Activated T-helper 1 cell treated with anti-CD3 and anti-CD28 coated beads, Interleukin-12 subunit alpha, Interleukin-12 subunit beta, Interleukin-2, Interleukin-4 antibody, amounts not matched to agents 30 ng/mL and 10 ng/mL and 1 ng/mL, durations not matched to agents 14 hours and 24 hours and 36 hours (primary cell): ENCODE measurements around the gene RPL6. TPM values are rescaled to one million over a fixed set of nuclear protein-coding genes. Genes with fewer than 3 reads are reported as not detected.
"Not testable (repeated sequence)": the region's sequence is repeated elsewhere in the genome, so short reads cannot be mapped to it uniquely, and the experiment has no call there.

Source experiments
- DNase-seq: peaks from one replicate; pipeline ENCODE4 v3.0.0; 2021; ENCODE audit warnings: low spot score
- H3K27ac Mint-ChIP-seq: one replicate; pipeline ENCODE4 v1.8.0; 2021; ENCODE audit warnings: mild to moderate bottlenecking, mixed read lengths
- H3K27me3 Mint-ChIP-seq: one replicate; pipeline ENCODE4 v1.8.0; 2022; ENCODE audit warnings: mild to moderate bottlenecking, moderate library complexity, mixed read lengths; ENCODE audit not compliant: insufficient read depth
- H3K36me3 Mint-ChIP-seq: one replicate; pipeline ENCODE4 v1.8.0; 2021; ENCODE audit warnings: low read depth, mixed read lengths
- H3K4me1 Mint-ChIP-seq: one replicate; pipeline ENCODE4 v1.8.0; 2021; ENCODE audit warnings: low read depth, mixed read lengths
- H3K4me3 Mint-ChIP-seq: one replicate; pipeline ENCODE4 v1.8.0; 2021; ENCODE audit warnings: mild to moderate bottlenecking, moderate library complexity, mixed read lengths
- H3K9me3 Mint-ChIP-seq: one replicate; pipeline ENCODE4 v1.8.0; 2021; ENCODE audit warnings: mixed read lengths
- intact Hi-C: fragments of 100-400 bp; cut with micrococcal nuclease; formaldehyde crosslinking; loops from one replicate; pipeline ENCODE4 v1.15.1; 2024
- total RNA-seq: library from RNA; stranded (reverse); gene quantifications from 2 replicates; pipeline ENCODE4 v1.2.3, GENCODE V29; 2022

The RPL6 gene
- total RNA-seq, 1 donor from 2014 or later: 1,698 TPM

DNA sequence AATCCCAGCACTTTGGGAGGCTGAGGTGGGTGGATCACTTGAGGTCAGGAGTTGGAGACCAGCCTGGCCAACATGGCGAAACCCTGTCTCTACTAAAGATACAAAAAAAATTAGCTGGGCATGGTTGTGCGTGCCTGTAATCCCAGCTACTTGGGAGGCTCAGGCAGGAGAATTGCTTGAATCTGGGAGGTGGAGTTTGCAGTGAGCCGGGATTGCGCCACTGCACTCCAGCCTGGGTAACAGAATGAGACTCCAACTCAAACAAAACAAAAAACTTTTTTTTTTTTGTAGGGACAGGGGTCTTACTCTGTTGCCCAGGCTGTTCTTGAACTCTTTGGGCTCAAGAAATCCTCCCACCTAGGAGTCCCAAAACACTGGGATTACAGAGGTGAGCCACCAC is 6.1 kb upstream of the RPL6 start:
- H3K4me3 Mint-ChIP-seq, H3K36me3 Mint-ChIP-seq, H3K27ac Mint-ChIP-seq, H3K9me3 Mint-ChIP-seq, DNase-seq, H3K27me3 Mint-ChIP-seq: not testable (repeated sequence)
- intact Hi-C loops: loop anchor here (10.0 kb wide), 1 partner anchor 731 kb away; the partner anchor contains the start of genes ACAD10 and BRAP
- H3K4me1 Mint-ChIP-seq: peaks cover 29% of the 10 kb centered on the region

DNA sequence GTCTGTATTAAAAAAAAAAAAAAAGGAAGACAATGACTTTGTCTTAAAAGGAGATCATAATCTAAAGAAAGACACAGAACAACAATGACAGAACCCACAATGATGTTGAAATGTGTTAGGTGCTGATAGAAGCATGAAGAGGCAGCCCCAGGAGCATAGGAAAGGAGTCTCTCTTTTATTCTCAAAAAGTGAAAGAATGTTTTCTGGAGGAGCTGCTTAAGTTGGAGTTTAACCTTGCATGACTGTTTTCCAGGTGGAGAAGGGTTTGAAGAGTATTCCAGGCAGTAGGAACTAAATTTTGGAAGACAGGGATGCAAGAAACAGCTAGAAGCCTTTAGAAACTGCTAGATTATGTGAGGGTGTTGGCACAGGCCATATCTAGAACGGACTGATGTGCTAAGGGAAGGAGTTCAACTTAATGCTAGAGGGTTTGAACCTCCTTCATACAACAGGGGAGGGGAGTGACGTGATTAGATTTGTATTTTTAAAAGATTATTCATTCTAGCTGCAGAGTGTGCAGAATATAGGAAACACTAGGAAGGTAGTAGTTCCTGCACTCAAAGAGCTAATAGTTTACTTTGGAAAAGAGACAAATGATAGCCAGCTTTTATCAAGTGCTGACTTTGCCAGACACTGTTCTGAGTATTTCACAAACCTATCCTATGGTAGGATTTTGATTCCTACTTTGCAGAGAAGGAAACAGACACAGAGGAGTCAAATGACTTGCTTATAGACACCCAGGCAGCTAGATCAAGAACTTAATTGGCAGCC is 4.6 kb upstream of the RPL6 start:
- Mint-ChIP-seq H3K36me3 (peaks cover 7% of the 10 kb centered on the region), H3K9me3 (no peaks in the 10 kb centered on the region), H3K4me1 (peaks cover 18% of the 10 kb centered on the region), H3K27ac (no peak overlapping the region), H3K4me3 (no peak overlapping the region), H3K27me3 (peaks cover 2% of the 10 kb centered on the region)
- DNase-seq: no peak
- intact Hi-C loops: loop anchor here (10.0 kb wide), 1 partner anchor 729 kb away; the partner anchor contains the start of genes ACAD10 and BRAP

DNA sequence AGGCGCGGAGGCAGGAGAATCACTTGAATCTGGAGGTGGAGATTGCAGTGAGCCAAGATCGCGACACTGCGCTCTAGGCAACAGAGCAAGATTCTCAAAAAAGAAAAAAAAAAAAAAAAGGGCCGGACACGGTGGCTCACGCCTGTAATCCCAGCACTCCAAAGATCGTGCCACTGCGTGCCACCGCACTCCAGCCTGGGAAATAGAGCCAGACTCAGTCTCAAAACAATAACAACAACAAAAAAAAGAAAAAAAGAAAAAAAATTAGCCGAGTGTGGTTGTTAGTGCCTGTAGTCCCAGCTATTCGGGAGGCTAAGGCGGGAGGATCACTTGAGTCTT is 470 bp upstream of the RPL6 start:
- Mint-ChIP-seq H3K27me3 (peaks cover under 1% of the 10 kb centered on the region), H3K36me3 (peaks cover 41% of the 10 kb centered on the region), H3K4me3 (peak overlapping the region; percentile 100), H3K9me3 (no peaks in the 10 kb centered on the region), H3K4me1 (peaks cover 33% of the 10 kb centered on the region), H3K27ac (peak overlapping the region; percentile 100)
- DNase-seq: no peak
- intact Hi-C loops: loop anchor here (1.0 to 10.0 kb wide), 9 partner anchors 9 to 725 kb away; partner anchors contain the start of genes ACAD10, BRAP, ERP29 and HECTD4

DNA sequence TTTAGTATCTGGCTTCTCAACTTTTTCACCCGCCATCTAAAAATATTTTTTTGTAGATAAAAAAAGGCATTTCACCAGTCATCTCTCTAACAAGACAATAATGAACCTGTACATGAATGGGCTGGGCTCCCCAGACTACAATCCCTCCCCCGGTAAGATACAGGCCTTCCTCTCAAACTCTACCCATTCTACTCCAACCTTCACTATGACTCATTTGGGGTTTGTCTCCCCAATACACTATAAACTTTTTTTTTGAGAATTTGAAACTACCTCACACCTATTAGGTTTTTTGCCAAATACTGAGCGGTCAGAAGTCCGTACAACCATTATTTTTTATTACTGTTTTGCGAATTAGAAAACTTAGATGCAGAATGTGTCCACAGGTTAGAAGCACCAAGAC is 784 bp downstream of the RPL6 start:
- Mint-ChIP-seq H3K9me3 (no peaks in the 10 kb centered on the region), H3K4me1 (peaks cover 28% of the 10 kb centered on the region), H3K36me3 (peaks cover 47% of the 10 kb centered on the region), H3K4me3 (peak overlapping the region; percentile 100), H3K27me3 (no peaks in the 10 kb centered on the region), H3K27ac (peak overlapping the region; percentile 100)
- DNase-seq: no peak
- intact Hi-C loops: loop anchor here (1.0 to 5.0 kb wide), 7 partner anchors 11 to 395 kb away; partner anchors contain the start of genes ERP29, HECTD4 and TMEM116

DNA sequence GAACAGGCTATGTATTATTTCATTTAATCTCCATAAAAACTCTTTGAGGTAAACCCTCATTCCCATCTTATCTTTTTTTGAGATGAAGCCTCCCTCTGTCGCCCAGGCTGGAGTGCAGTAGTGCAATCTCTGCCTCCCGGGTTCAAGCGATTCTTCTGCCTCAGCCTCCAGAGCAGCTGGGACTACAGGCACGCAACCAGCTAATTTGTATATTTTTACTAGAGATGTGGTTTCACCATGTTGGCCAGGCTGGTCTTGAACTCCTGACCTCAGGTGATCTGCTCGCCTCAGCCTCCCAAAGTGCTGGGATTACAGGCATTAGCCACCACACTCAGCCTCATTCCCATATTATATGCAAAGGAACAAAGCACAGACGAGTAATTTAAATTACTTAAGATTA is 1.7 kb downstream of the RPL6 start:
- H3K9me3 Mint-ChIP-seq, DNase-seq, H3K27ac Mint-ChIP-seq, H3K27me3 Mint-ChIP-seq: not testable (repeated sequence)
- peak overlapping the region; percentile 100 for H3K4me3 Mint-ChIP-seq
- intact Hi-C loops: loop anchor here (5.0 kb wide), 1 partner anchor 330 kb away; no protein-coding TSS in a partner anchor
- H3K4me1 Mint-ChIP-seq: peaks cover 28% of the 10 kb centered on the region
- H3K36me3 Mint-ChIP-seq: peaks cover 47% of the 10 kb centered on the region

DNA sequence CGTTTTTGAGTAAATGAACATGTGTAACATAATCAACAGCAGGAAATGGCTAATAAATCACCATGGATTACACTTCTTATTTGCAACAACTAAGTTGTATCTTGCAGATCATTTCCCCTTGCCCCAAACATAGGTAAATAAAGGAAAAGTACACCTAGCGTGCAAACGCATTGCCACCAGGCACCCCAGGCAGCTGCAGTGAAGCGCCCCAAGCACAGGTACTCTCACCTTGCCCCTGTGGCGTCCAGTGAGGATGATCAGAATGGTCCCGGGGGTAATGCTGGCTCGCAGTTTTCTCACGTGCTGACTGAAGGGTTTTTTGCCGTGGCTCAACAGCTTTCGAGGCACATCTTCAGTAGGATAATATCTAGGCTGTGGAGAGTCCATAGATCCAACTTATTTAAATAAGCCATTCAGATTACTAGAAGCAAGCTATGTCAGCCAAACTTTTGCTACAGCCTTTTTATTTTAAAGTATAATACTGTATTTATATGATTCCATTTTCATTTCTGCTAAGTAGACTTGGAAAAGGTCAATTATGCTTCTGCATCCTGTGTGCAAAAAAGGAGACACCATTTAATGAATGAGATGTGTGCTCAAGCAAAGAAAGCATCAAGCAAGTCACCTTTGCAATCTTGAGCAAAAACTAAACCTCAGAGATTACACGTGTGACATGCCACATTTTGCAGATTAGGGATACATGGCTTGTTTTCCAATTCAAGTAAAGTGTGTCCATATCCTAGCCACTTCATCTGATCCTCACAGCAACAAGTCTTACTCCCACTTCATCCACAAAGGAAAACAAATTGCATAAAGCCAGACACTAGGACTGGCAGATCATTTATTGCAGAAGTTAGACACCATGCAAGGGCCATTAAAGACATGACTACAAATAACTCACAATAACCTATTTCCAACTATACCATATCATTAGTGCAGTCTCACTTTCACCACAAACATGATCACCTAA is 2.6 kb downstream of the RPL6 start:
- Mint-ChIP-seq H3K27me3 (no peaks in the 10 kb centered on the region), H3K27ac (no peak overlapping the region), H3K36me3 (peaks cover 47% of the 10 kb centered on the region), H3K9me3 (no peaks in the 10 kb centered on the region), H3K4me3 (peak overlapping the region; percentile 100), H3K4me1 (peaks cover 28% of the 10 kb centered on the region)
- no peak for DNase-seq
- intact Hi-C loops: loop anchor here (5.0 kb wide), 1 partner anchor 330 kb away; no protein-coding TSS in a partner anchor

DNA sequence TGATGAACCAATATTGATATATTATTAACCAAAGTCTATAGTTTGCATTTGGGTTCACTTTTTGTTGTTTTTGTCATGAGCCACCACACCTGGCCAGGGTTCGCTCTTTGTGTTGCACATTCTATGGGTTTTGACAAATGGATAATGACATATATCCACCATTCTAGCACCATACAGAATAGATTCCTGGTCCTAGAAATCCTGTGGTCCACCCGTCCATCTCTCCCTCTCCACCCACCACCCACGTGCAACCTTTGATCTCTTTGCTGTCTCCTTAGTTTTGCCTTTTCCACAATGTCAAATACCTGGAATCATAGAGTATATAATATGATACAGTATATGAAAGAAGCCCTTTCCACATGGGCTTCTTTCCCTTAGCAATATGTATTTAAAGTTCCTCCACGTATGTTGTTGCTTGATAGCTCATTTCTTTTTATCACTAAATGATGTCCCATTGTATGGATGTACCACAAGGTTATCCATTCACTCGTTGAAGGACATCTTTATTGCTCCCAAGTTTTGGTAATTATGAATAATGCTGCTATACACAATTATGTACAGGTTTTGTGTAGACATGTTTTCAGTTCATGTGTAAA is 7.4 kb downstream of the RPL6 start:
- H3K27me3 Mint-ChIP-seq: no peaks in the 10 kb centered on the region
- intact Hi-C loops: no loop called here
- no peaks in the 10 kb centered on the region for H3K9me3 Mint-ChIP-seq
- H3K4me3 Mint-ChIP-seq: no peak overlapping the region
- peaks cover 10% of the 10 kb centered on the region for H3K4me1 Mint-ChIP-seq
- no peak for DNase-seq
- peak overlapping the region; percentile 23 for H3K27ac Mint-ChIP-seq
- peaks cover 25% of the 10 kb centered on the region for H3K36me3 Mint-ChIP-seq

DNA sequence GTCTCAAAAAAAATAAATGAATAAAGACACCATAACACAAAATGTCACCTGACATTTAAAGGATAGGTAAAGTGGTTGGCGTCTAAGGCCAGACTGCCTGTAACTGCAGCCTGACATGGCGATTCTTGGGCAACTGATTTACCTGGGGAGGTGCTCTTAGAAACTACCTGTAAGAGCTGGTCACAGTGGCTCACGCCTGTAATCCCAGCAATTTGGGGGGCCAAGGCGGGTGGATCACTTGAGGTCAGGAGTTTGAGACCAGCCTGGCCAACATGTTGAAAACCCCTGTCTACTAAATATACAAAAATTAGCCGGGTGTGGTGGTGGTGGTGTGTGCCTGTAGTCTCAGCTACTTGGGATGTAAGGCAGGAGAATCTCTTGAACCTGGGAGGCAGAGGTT is 8.4 kb downstream of the RPL6 start:
- Mint-ChIP-seq H3K9me3 (no peaks in the 10 kb centered on the region), H3K4me1 (peaks cover 8% of the 10 kb centered on the region), H3K4me3 (no peak overlapping the region), H3K36me3 (peaks cover 16% of the 10 kb centered on the region), H3K27ac (no peak overlapping the region), H3K27me3 (no peaks in the 10 kb centered on the region)
- intact Hi-C loops: no loop called here
- no peak for DNase-seq

DNA sequence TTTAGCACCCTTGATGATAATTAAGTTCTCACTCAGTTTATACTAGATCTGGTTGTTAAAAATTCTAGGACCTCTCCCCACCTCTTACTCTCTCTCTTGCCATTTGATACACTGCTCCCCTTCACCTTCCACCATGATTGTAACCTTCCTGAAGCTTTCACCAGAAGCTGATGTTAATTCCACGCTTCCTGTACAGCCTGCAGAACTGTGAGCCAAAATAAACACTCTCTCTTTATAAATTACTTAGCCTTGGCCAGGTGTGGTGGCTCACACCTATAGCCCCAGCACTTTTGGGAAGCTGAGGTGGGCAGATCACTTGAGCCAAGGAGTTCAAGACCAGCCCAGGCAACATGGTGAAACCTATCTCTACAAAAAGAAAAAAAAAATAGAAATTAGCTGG is 16.1 kb downstream of the RPL6 start:
- Mint-ChIP-seq H3K27ac (no peak overlapping the region), H3K9me3 (no peaks in the 10 kb centered on the region), H3K27me3 (peaks cover 23% of the 10 kb centered on the region), H3K4me1 (no peaks in the 10 kb centered on the region), H3K4me3 (no peak overlapping the region), H3K36me3 (no peaks in the 10 kb centered on the region)
- no peak for DNase-seq
- intact Hi-C loops: no loop called here

DNA sequence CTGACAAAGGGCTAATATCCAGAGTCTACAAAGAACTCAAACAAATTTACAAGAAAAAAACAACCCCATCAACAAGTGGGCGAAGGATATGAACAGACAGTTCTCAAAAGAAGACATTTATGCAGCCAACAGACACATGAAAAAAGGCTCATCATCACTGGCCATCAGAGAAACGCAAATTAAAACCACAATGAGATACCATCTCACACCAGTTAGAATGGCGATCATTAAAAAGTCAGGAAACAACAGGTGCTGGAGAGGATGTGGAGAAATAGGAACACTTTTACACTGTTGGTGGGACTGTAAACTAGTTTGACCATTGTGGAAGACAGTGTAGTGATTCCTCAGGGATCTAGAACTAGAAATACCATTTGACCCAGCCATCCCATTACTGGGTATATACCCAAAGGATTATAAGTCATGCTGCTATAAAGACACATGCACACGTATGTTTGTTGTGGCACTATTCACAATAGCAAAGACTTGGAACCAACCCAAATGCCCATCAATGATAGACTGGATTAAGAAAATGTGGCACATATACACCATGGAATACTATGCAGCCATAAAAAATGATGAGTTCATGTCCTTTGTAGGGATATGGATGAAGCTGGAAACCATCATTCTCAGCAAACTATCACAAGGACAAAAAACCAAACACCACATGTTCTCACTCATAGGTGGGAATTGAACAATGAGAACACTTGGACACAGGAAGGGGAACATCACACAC is 19.3 kb downstream of the RPL6 start:
- not testable (repeated sequence) for H3K4me3 Mint-ChIP-seq, H3K36me3 Mint-ChIP-seq, DNase-seq, H3K27ac Mint-ChIP-seq, H3K9me3 Mint-ChIP-seq
- intact Hi-C loops: loop anchor here (10.0 kb wide), 1 partner anchor 985 kb away; the partner anchor contains the start of gene SH2B3
- Mint-ChIP-seq H3K27me3 (peaks cover 24% of the 10 kb centered on the region), H3K4me1 (peaks cover 14% of the 10 kb centered on the region)

DNA sequence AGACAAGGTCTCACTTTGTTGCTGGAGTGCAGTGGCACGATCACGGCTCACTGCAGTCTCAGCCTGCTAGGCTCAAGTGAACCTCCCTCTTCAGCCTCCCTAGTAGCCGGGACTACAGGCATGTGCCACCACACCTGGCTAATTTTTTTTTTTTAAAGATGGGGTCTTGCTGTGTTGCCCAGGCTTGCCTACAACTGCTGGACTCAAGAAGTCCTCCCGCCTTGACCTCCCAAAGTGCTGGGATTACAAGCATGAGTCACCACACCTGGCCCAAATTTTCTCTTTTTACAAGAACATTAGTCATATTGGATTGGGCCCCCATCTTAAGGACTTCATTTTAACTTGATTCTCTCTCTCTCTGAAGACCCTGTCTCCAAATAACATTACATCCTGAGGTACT is 20.2 kb downstream of the RPL6 start:
- H3K9me3 Mint-ChIP-seq: no peaks in the 10 kb centered on the region
- peaks cover 22% of the 10 kb centered on the region for H3K27me3 Mint-ChIP-seq
- DNase-seq: no peak

DNA sequence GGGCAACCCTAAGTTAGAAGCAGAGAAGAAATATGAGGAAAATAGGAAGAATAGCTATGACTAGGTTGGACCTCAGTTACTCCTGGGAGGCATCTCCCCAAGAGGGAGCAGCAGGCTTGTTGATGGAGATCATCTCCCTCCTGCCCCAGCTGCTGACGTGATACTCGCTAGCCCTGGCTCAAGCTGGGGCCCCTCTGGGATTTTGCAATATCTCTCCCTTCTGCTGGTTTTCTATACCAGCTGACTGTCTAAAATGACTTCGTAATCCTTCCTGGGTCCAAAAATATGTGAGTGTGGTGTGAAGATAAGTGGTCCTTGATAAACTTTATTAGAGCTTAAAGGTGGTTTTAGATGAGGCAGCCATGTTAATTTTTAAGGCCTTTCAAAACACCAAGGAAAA is 22.7 kb downstream of the RPL6 start:
- Mint-ChIP-seq H3K4me1 (peaks cover 20% of the 10 kb centered on the region), H3K4me3 (no peak overlapping the region), H3K9me3 (no peaks in the 10 kb centered on the region), H3K27me3 (peaks cover 16% of the 10 kb centered on the region), H3K27ac (peak overlapping the region; percentile 88), H3K36me3 (no peaks in the 10 kb centered on the region)
- no peak for DNase-seq
- intact Hi-C loops: loop anchor here (1.0 to 10.0 kb wide), 9 partner anchors 23 to 982 kb away; partner anchors contain the start of genes RPL6, SH2B3 and TRAFD1

More for the DNA sequence above, 20.2 kb downstream of the RPL6 start:
- Mint-ChIP-seq H3K4me1 (peaks cover 14% of the 10 kb centered on the region), H3K36me3 (no peaks in the 10 kb centered on the region), H3K27ac (no peak overlapping the region), H3K4me3 (no peak overlapping the region)
- intact Hi-C loops: loop anchor here (10.0 kb wide), 1 partner anchor 984 kb away; the partner anchor contains the start of gene SH2B3
